Fibroblast of upper back skin (primary cell): ENCODE measurements around the gene CPA1.

Experiments
- DNase-seq: peaks from one replicate; pipeline ENCODE4 v3.0.0-alpha.2; 2013

The CPA1 gene

DNA sequence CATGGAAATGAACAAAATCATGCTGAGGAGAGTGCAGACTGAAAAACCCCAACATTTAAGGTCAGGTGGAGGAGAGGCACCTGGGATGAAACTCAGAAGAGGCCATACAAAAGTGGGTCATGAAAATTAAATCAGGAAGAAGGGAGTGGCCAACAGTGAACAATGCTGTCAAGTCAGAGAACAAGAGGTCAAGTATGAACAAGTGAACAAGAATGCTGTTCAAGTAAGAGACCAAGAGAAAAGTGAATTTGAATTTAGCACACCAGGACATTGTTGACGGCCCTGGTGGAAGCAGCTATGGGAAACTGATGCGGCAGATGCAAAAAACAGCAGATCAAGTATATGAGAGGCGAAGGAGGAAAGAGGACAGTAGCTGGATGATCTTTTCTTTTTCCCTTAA, 52.6 kb downstream of the CPA1 start:
- DNase-seq: no peak

DNA sequence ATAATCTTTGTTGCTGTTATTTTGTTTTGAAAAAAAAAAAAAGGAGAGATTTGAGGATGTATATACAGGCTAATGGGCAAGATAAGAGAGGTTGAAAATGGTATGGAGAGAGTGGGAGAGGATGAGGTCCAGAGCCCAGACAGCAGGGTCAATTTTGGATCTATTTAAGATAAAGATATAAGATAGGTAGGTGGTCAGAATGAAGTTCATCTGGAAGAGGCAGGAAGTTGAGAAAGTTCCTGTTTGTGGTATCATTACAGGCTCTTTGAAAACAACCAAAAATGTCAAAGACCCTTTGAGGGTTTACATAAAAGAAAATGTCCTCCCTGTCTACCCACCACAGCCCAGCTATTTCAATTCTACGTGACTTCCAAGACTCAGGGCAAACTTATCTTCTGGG, 53.0 kb downstream of the CPA1 start:
- DNase-seq: no peak

DNA sequence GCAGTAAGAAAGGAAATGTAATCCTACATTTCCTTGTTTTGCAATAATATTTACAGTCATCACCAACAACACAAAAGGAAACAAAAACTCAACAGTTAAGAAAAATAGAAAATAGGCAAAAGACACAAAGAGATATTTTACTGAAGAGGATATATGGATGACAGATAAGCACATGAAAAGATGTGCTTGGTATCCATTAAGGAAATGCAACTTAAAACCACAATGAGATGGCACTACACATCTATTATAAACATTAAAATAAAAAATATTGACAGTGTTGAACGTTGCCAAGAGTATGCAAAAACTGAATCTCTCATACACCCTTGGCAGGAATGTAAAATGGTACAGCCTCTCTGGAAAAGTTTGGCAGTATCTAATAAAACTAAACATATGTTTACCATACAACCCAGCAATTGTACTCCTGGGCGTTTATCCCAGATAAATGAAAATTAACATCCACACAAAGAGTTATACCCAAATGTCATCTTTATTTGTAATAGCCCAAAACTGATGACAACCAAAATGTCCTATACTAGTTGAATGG, 55.1 kb downstream of the CPA1 start:
- no peak for DNase-seq

DNA sequence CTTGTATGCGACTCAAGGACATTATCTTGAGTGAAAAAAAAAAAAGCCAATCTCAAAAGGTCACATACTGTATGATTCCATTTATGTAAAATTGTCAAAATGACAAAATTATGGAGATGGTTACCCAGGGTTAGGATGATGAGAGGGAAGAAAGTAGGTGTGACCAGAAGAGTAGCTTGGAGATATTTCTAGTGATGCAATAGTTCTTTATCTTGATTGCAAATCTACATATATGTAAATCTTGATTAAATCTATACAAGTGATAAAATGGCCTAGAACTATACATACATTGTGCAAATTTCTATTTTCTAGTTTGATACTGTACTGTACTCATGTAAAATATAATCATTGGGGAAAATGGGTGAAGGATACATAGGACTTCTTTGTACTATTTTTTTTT, 56.0 kb downstream of the CPA1 start:
- no peak for DNase-seq
